GM18526 (cell line): Measurements from ENCODE around the gene IBSP.

Experiments
- POLR2A ChIP-seq: IDR thresholded peaks from 3 replicates; pipeline ENCODE4 v1.6.1; 2011; ENCODE audit not compliant: insufficient read length; ENCODE audit errors: extremely low read depth

The IBSP gene

DNA sequence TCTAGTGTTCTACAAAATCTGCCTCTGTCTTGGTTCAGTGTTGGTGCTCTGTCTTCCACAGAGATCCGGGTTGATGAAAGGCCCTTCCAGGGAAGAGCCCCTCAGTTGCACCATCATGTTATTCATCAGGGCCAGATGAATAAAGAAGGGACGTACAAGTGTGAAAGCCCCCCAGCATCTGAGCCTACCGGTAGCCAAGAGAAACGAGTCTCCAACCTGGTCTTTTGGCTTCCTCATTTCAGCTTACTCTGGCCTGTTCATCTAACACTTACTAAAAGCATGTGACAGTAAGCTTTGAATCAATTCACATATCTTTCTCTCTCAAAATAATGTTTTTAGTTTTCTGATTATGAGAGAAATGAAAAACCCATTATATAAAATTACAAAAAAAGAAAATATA, 52.6 kb downstream of the IBSP start:
- TF ChIP-seq POLR2A = no peak

DNA sequence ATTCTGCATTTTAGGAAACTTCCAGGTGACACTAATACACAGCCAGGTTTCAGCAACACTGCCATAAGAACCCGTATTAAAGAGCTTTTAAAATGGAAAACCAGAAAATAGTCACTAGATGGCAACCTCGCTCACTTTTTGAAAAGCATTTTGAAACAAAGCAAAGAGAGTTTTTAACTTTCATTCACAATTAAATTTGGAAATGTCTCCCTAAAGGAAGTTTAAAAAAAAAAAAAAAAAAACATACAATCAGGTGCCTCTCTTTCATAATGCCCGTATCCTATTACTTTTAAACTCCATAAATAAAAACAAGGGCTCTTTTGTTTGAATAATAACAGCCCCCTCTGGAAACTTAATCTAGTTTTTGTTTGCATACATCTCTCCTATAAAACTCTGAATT, 53.8 kb downstream of the IBSP start:
- TF ChIP-seq POLR2A = no peak

DNA sequence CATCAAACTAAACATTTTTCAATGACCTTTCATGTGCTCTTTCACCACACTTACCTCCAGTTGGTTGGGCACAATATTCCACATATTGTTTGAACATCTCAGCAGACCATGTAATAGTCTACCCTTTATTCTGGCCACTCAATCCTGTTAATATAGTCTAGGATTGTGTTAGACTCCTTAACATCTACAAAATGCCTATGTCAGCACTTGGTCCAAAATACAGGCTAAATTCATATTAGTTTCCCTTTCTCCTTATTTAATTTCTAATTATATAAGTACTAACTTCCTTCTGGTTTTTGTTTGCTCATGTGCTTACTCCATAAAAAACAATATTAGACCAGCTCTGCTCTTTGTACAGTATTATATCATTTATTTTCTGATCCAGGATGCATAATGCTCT, 54.5 kb downstream of the IBSP start:
- TF ChIP-seq POLR2A = no peak

DNA sequence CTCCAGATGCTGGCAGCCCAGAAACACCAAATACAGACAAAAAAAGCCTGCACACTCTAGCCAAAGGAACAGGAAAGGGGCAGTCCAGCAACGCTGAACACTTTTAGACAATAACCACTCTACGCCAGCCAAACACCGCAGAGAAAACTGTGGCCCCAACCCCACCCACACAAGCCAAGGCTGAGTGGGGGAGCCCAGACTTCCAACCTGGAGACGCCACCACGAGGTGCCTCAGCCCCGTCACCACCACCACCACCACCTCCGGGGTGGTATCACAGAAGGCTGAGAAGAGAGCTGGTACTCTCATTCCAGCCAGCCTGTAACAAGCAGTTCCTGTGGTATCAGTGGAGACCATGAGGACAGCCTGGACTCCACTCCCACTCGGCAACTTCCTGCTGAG, 56.2 kb downstream of the IBSP start:
- no peak for TF ChIP-seq POLR2A

DNA sequence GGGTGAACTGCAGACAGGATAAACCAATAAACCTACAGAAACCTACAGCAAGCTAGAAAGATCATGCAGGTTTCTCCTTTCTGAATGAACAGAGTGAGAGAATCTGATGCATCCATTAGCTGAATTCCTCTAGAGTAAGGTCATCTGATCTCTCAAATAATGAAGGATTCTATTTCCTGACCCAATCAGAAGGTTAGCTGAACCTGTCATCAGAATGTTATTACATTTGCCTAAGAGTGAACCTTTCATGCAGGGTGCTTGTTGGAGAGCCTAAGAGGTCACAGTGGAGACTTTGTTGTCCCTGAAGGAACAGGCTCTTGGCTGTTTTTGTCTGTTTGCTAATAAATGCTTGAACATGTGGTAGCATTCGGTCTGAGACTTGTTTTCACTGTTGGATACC, 57.5 kb downstream of the IBSP start:
- TF ChIP-seq POLR2A = no peak

DNA sequence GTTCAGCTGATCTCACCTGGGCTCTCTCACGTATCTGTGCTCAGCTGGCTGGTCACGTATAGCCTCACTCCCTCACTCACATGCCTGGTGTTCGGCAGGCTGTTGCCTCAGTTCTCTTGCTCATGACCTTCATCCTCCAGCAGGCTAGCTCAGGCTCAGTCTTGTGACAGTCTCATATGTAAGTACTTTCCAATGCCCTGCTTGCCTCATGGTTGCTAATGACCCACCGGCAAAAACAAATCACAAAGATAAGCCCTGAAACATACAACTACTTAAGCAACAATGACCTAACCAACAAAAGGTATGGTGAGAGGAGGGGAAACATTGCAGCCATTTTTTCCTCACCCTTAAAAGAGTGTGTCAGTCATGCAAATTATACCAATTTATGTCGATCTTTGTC, 58.4 kb downstream of the IBSP start:
- TF ChIP-seq POLR2A = no peak
